ENCODE results near the gene OXTR.

The OXTR gene

GRCh38 chr3:8713901-8714759, 55.3 kb downstream of the OXTR start:
- Histone ChIP-seq H3K4me3 (ENCODE audit: low read length) (no peak overlapping the region), H4K20me1 (ENCODE audit: insufficient read depth, low read length) (no peaks in the 10 kb centered on the region), H3K4me2 (ENCODE audit: low read depth, low read length) (no peak overlapping the region), H2AFZ (ENCODE audit: low read length) (no peak overlapping the region), H3K36me3 (replicated peaks; ENCODE audit: insufficient read depth, low read length) (no peaks in the 10 kb centered on the region), H3F3A (ENCODE audit: insufficient read depth, low read length) (no peaks in the 10 kb centered on the region), H3K79me2 (ENCODE audit: low read length) (no peaks in the 10 kb centered on the region), H3K27ac (ENCODE audit: low read length) (no peak overlapping the region), H3K9me2 (replicated peaks; ENCODE audit: insufficient read depth, low read length) (no peaks in the 10 kb centered on the region), H3K9ac (ENCODE audit: low read length) (no peak overlapping the region), H3K9me3 (replicated peaks; ENCODE audit: insufficient read depth, low read length) (no peaks in the 10 kb centered on the region), H3K27me3 (replicated peaks; ENCODE audit: insufficient read depth, low read length) (no peaks in the 10 kb centered on the region), H3K4me1 (ENCODE audit: low read length) (no peaks in the 10 kb centered on the region)
- no peak for TF ChIP-seq EZH2 (optimal IDR thresholded peaks at IDR 0.05; ENCODE audit: low read depth, low read length)
- peak; percentile 34 for TF ChIP-seq CTCF (IDR thresholded peaks at IDR 0.05; ENCODE audit: low read length)
- DNase-seq, result no peak

- H3K9me3 ChIP-seq (replicated peaks; ENCODE audit: insufficient read depth, low read length), result no peaks in the 10 kb centered on the region
- H3K4me2 ChIP-seq (ENCODE audit: low read depth, low read length), result no peak overlapping the region
- DNase-seq, result no peak
These were observed 56.5 kb downstream of the OXTR start for GRCh38 chr3:8712908-8713255.

GRCh38 chr3:8712045-8712907, 57.1 kb downstream of the OXTR start:
- Histone ChIP-seq H3K27me3 (replicated peaks; ENCODE audit: insufficient read depth, low read length) (no peaks in the 10 kb centered on the region), H3K4me1 (ENCODE audit: low read length) (no peaks in the 10 kb centered on the region), H3K4me2 (ENCODE audit: low read depth, low read length) (no peak overlapping the region), H3K9ac (ENCODE audit: low read length) (no peak overlapping the region), H3F3A (ENCODE audit: insufficient read depth, low read length) (no peaks in the 10 kb centered on the region), H4K20me1 (ENCODE audit: insufficient read depth, low read length) (no peaks in the 10 kb centered on the region), H3K9me2 (replicated peaks; ENCODE audit: insufficient read depth, low read length) (no peaks in the 10 kb centered on the region), H3K4me3 (ENCODE audit: low read length) (no peak overlapping the region), H3K9me3 (replicated peaks; ENCODE audit: insufficient read depth, low read length) (no peaks in the 10 kb centered on the region), H2AFZ (ENCODE audit: low read length) (no peak overlapping the region), H3K27ac (ENCODE audit: low read length) (no peak overlapping the region), H3K36me3 (replicated peaks; ENCODE audit: insufficient read depth, low read length) (no peaks in the 10 kb centered on the region), H3K79me2 (ENCODE audit: low read length) (no peaks in the 10 kb centered on the region)
- TF ChIP-seq EZH2phosphoT487 (IDR thresholded peaks at IDR 0.05; ENCODE audit: low read length), result no peak
- no peak for TF ChIP-seq CTCF (IDR thresholded peaks at IDR 0.05; ENCODE audit: low read length)
- no peak for TF ChIP-seq EZH2 (optimal IDR thresholded peaks at IDR 0.05; ENCODE audit: low read depth, low read length)
- no peak for DNase-seq

More at GRCh38 chr3:8712908-8713255, 56.5 kb downstream of the OXTR start:
- TF ChIP-seq EZH2 (optimal IDR thresholded peaks at IDR 0.05; ENCODE audit: low read depth, low read length), result no peak
- no peak for TF ChIP-seq EZH2phosphoT487 (IDR thresholded peaks at IDR 0.05; ENCODE audit: low read length)
- Histone ChIP-seq H3K4me3 (ENCODE audit: low read length) (no peak overlapping the region), H3K79me2 (ENCODE audit: low read length) (no peaks in the 10 kb centered on the region), H3K36me3 (replicated peaks; ENCODE audit: insufficient read depth, low read length) (no peaks in the 10 kb centered on the region), H3K9ac (ENCODE audit: low read length) (no peak overlapping the region), H2AFZ (ENCODE audit: low read length) (no peak overlapping the region), H3K27ac (ENCODE audit: low read length) (no peak overlapping the region), H3F3A (ENCODE audit: insufficient read depth, low read length) (no peaks in the 10 kb centered on the region), H3K9me2 (replicated peaks; ENCODE audit: insufficient read depth, low read length) (no peaks in the 10 kb centered on the region), H3K27me3 (replicated peaks; ENCODE audit: insufficient read depth, low read length) (no peaks in the 10 kb centered on the region), H3K4me1 (ENCODE audit: low read length) (no peaks in the 10 kb centered on the region), H4K20me1 (ENCODE audit: insufficient read depth, low read length) (no peaks in the 10 kb centered on the region)
